ENCODE results near the gene PYGM. TPM values are rescaled to one million over a fixed set of nuclear protein-coding genes. Genes with fewer than 3 reads are reported as not detected.

Gene PYGM
- total RNA-seq, 3 donors from 2014 or later, result 2.0 to 21.1 (median 2.8) TPM

DNA sequence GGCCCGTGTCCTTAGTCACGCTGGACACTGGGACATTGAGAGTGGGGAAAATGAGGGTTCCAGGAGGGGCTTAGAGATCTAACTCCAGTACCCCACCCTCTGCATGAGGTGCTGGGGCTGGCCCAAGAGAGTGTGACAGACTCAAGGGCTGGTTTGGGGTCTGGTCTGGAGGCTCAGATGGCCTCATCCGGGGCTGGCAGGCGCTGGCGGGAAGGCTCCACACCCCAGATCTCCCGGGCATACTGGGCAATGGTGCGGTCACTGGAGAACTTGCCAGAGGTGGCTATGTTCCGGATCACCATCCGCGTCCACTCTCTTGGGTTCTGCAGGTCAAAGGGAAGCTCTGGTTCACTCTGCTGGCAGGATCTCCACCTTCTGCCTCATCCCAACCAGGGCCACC is 13.3 kb downstream of the PYGM start:
- H3K4me3 ChIP-seq, result no peak overlapping the region
- intact Hi-C loops (cut with DNase I, micrococcal nuclease), result no loop called here

DNA sequence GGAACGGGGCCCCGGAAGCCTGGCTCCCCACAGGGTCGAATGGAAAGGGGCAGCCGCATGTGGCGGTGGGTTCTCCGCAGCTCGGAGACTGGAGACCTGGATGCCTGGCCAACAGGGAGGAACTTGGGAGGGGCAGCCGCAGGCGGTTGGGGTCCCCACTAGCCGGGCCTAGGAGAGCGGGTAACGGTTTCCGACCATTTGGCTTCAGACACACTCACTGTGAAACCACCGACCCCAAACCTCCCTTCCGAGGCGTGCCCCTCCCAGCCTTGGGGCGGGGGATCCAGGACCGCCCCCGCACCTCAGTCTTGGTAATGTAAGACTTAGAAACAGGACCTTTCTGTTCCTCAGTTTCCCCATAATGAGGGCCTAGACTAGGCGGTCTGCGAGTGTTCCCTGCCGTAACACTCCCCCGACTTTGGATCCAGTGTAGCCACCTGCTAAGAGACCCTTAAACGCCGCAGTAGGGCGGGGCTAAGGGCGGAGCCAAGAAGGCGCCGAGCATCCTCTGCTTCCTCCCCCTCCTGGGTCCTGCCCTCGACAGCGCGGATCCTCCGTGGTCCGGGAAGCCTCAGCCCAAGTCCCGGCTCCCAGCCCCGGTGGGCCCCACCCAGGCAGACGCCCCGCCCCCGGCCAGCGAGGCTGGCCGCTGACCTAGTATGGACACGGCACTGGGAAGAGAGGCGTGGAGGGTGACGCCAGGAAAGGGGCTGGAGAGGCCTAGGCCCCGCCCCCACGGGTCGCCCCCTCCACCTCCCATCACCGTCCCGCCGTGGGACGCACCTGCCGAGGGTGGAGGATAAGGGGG is 14.0 kb downstream of the PYGM start:
- Histone ChIP-seq H3K4me1 (ENCODE audit: low read depth) (peaks cover 28% of the 10 kb centered on the region), H3K9me3 (no peaks in the 10 kb centered on the region), H3K4me3 (no peak overlapping the region), H3K36me3 (ENCODE audit: low read depth) (no peaks in the 10 kb centered on the region)
- TF ChIP-seq, protein P1, sequence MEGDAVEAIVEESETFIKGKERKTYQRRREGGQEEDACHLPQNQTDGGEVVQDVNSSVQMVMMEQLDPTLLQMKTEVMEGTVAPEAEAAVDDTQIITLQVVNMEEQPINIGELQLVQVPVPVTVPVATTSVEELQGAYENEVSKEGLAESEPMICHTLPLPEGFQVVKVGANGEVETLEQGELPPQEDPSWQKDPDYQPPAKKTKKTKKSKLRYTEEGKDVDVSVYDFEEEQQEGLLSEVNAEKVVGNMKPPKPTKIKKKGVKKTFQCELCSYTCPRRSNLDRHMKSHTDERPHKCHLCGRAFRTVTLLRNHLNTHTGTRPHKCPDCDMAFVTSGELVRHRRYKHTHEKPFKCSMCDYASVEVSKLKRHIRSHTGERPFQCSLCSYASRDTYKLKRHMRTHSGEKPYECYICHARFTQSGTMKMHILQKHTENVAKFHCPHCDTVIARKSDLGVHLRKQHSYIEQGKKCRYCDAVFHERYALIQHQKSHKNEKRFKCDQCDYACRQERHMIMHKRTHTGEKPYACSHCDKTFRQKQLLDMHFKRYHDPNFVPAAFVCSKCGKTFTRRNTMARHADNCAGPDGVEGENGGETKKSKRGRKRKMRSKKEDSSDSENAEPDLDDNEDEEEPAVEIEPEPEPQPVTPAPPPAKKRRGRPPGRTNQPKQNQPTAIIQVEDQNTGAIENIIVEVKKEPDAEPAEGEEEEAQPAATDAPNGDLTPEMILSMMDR (IDR thresholded peaks at IDR 0.05), result no peak
- intact Hi-C loops (cut with DNase I, micrococcal nuclease), result no loop called here
- peak; percentile 36 for ATAC-seq
- peak; percentile 64 to 89 (median 78) for DNase-seq

More for the DNA sequence above, 13.3 kb downstream of the PYGM start:
- TF ChIP-seq, protein P1 (IDR thresholded peaks at IDR 0.05), result no peak
- ATAC-seq, result no peak
- no peaks in the 10 kb centered on the region for H3K9me3 ChIP-seq
- DNase-seq, result no peak
- no peaks in the 10 kb centered on the region for H3K36me3 ChIP-seq (ENCODE audit: low read depth)
- peaks cover 28% of the 10 kb centered on the region for H3K4me1 ChIP-seq (ENCODE audit: low read depth)

DNA sequence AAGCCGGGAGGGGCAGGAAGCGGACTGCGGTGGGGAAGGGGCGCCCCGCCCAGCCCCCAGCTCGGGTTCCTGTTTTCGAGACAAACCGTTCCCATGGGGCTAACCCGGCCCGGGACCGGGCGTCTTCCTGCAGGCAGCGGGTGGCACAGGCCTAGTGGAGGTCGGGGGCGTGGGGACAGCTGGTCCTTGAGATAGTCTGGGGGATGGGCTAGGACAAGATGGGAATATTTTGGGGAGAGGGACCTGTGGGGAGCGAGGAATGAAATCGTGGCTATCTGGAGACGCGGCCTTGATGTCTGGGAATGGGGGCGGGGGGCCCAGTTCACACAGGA is 14.6 kb downstream of the PYGM start:
- Histone ChIP-seq H3K4me1 (ENCODE audit: low read depth) (peaks cover 28% of the 10 kb centered on the region), H3K4me3 (no peak overlapping the region), H3K9me3 (no peaks in the 10 kb centered on the region), H3K36me3 (ENCODE audit: low read depth) (no peaks in the 10 kb centered on the region)
- TF ChIP-seq, protein P1 (IDR thresholded peaks at IDR 0.05), result no peak
- ATAC-seq (peak; percentile 56), DNase-seq (peak; percentile 71 to 96 (median 79))
- intact Hi-C loops (cut with DNase I, micrococcal nuclease), result no loop called here

DNA sequence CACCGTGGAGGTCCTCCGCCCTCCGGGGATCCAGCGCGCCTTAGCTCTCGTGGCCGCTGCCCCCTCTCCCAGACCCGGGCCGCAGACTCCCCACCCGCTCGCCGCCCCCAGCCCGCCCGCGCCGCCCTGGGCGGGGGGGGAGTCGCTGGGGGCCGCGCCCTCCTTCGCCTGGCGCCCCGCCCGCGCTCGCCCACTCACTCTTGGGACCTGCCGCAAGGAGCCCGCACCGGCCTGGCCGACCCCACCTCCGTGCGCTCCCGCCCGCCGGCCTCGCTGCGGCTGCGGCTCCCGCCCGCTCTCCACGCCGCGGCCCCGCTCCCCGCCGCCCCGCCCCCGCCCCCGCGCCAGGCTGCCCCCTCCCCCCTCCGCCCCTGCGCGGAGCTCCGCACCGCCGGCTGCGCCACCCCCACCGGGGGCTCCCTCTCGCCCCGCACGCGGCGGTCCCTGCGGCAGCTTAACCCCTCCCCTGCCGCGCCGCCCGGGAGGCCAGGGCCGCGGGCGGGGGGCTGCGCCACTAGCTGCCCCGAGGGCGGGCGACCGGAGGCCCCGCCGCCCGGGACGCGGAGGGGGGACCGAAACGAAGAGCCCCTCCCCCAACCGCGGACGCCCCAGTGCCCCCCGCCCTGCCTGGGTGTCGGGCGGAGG is 15.1 kb downstream of the PYGM start:
- TF ChIP-seq, protein P1 (IDR thresholded peaks at IDR 0.05), result no peak
- peaks cover 28% of the 10 kb centered on the region for H3K4me1 ChIP-seq (ENCODE audit: low read depth)
- intact Hi-C loops (cut with DNase I, micrococcal nuclease), result no loop called here
- H3K36me3 ChIP-seq (ENCODE audit: low read depth), result no peaks in the 10 kb centered on the region
- no peak overlapping the region for H3K4me3 ChIP-seq
- DNase-seq (no peak), ATAC-seq (no peak)
- no peaks in the 10 kb centered on the region for H3K9me3 ChIP-seq

DNA sequence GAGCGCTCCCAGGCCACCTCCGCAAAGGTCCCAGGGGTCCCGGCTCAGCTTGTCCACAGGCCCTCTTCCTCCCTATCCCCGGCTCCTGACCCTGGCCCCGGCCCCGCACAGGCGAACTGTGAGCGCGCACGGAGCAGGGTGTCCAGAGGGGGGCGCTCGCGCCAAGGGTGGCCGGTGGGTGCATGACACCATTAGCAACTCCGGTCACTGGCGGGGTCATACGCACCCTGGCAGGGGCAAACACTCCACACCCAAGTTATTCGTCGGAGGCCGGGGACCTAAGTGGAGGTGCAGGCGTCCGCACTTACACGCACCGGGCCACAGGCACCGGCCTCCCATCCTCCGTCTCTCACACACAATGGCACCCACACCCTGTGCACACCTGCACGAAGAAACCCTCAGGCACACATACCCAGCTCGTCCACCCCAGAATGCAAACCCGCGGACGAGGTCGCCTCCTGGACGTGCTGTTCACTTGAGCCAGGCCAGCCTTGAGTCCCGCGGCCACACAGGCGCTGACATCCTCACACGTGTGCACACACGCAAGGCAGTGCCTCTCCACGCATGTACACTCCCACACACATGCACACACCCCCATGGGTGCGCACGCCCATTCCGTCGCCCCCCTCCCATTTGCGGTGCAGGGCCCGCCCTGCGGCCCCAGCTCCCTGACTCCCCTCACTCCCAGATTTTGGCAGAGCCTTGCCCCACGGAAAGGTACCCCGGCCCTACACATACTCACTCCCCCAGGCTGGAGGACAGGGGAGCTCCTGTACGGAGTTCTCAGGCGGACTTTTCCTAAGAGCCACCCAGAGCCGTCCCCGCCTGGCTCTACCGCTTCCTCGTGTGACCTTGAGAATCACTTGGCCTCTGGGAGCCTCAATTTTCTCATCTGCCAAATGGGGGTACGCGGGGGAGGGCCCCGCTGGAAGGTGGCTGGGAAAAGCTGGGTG is 15.9 kb downstream of the PYGM start, which contains the start of gene RASGRP2:
Gene RASGRP2, minus strand, starts transcription at position 552 of the 953 bp plus-strand sequence. CDS start 1,276 bp downstream, outside the sequence.
- Histone ChIP-seq H3K4me1 (ENCODE audit: low read depth) (peaks cover 28% of the 10 kb centered on the region), H3K9me3 (no peaks in the 10 kb centered on the region), H3K4me3 (no peak within 1 kb of the TSS), H3K36me3 (ENCODE audit: low read depth) (no peaks in the 10 kb centered on the region)
- DNase-seq (peak; percentile 71 to 92 (median 86)), ATAC-seq (peak; percentile 62)
- intact Hi-C loops (cut with DNase I, micrococcal nuclease), result no loop called here
- TF ChIP-seq, protein P1 (IDR thresholded peaks at IDR 0.05), result no peak

All from mucosa of descending colon (tissue), 3 donors.